ENCODE results near the gene SPRED1.

The SPRED1 gene

GRCh38 chr15:38225381-38225780 is 27.3 kb upstream of the SPRED1 start:
- no peak overlapping the region for H2AFZ ChIP-seq (ENCODE audit: low read length)
- H4K20me1 ChIP-seq (ENCODE audit: insufficient read depth, low read length, poor library complexity, severe bottlenecking): no peaks in the 10 kb centered on the region
- no peaks in the 10 kb centered on the region for H3K4me1 ChIP-seq (ENCODE audit: insufficient read depth, low read length, poor library complexity, severe bottlenecking)
- H3K9me3 ChIP-seq (ENCODE audit: insufficient read depth, low read depth, low read length): no peaks in the 10 kb centered on the region
- no peak overlapping the region for H3K4me2 ChIP-seq (ENCODE audit: low read depth, low read length, poor library complexity, severe bottlenecking)
- H3K79me2 ChIP-seq (ENCODE audit: insufficient read depth, low read length): no peaks in the 10 kb centered on the region
- H3K9ac ChIP-seq (ENCODE audit: low read depth, low read length, poor library complexity, severe bottlenecking): no peak overlapping the region
- no peaks in the 10 kb centered on the region for H3K36me3 ChIP-seq (ENCODE audit: insufficient read depth, low read length)
- TF ChIP-seq CTCF (conservative IDR thresholded peaks at IDR 0.05; ENCODE audit: low read length) (no peak), EZH2phosphoT487 (IDR thresholded peaks at IDR 0.05; ENCODE audit: borderline replicate concordance) (no peak)
- H3K4me3 ChIP-seq (ENCODE audit: low read length, poor library complexity, severe bottlenecking): no peak overlapping the region
- no peaks in the 10 kb centered on the region for H3F3A ChIP-seq (ENCODE audit: low read depth)
- H3K9me2 ChIP-seq (replicated peaks; ENCODE audit: low read depth, low read length): no peaks in the 10 kb centered on the region
- peaks cover 6% of the 10 kb centered on the region for H3K27me3 ChIP-seq (ENCODE audit: insufficient read depth, low read length, poor library complexity, severe bottlenecking)

GRCh38 chr15:38226608-38227266 is 25.9 kb upstream of the SPRED1 start:
- H4K20me1 ChIP-seq (ENCODE audit: insufficient read depth, low read length, poor library complexity, severe bottlenecking): no peaks in the 10 kb centered on the region
- H3K36me3 ChIP-seq (ENCODE audit: insufficient read depth, low read length): no peaks in the 10 kb centered on the region
- no peaks in the 10 kb centered on the region for H3K4me1 ChIP-seq (ENCODE audit: insufficient read depth, low read length, poor library complexity, severe bottlenecking)
- H3K9ac ChIP-seq (ENCODE audit: low read depth, low read length, poor library complexity, severe bottlenecking): no peak overlapping the region
- H3K79me2 ChIP-seq (ENCODE audit: insufficient read depth, low read length): no peaks in the 10 kb centered on the region
- H3K9me2 ChIP-seq (replicated peaks; ENCODE audit: low read depth, low read length): no peaks in the 10 kb centered on the region
- H3K27me3 ChIP-seq (ENCODE audit: insufficient read depth, low read length, poor library complexity, severe bottlenecking): no peaks in the 10 kb centered on the region
- H3F3A ChIP-seq (ENCODE audit: low read depth): no peaks in the 10 kb centered on the region
- TF ChIP-seq EZH2phosphoT487 (IDR thresholded peaks at IDR 0.05; ENCODE audit: borderline replicate concordance): no peak
- TF ChIP-seq CTCF (conservative IDR thresholded peaks at IDR 0.05; ENCODE audit: low read length): no peak
- no peaks in the 10 kb centered on the region for H3K9me3 ChIP-seq (ENCODE audit: insufficient read depth, low read depth, low read length)
- H3K4me3 ChIP-seq (ENCODE audit: low read length, poor library complexity, severe bottlenecking): no peak overlapping the region
- H3K4me2 ChIP-seq (ENCODE audit: low read depth, low read length, poor library complexity, severe bottlenecking): no peak overlapping the region
- no peak overlapping the region for H2AFZ ChIP-seq (ENCODE audit: low read length)

GRCh38 chr15:38227941-38228340 is 24.7 kb upstream of the SPRED1 start:
- H4K20me1 ChIP-seq (ENCODE audit: insufficient read depth, low read length, poor library complexity, severe bottlenecking): no peaks in the 10 kb centered on the region
- no peaks in the 10 kb centered on the region for H3K27me3 ChIP-seq (ENCODE audit: insufficient read depth, low read length, poor library complexity, severe bottlenecking)
- H3K9me2 ChIP-seq (replicated peaks; ENCODE audit: low read depth, low read length): no peaks in the 10 kb centered on the region

More at GRCh38 chr15:38227941-38228340, 24.7 kb upstream of the SPRED1 start:
- no peak for TF ChIP-seq CTCF (conservative IDR thresholded peaks at IDR 0.05; ENCODE audit: low read length)
- no peak for TF ChIP-seq EZH2phosphoT487 (IDR thresholded peaks at IDR 0.05; ENCODE audit: borderline replicate concordance)
- H3K36me3 ChIP-seq (ENCODE audit: insufficient read depth, low read length): no peaks in the 10 kb centered on the region
- H3K4me3 ChIP-seq (ENCODE audit: low read length, poor library complexity, severe bottlenecking): no peak overlapping the region
- no peak overlapping the region for H2AFZ ChIP-seq (ENCODE audit: low read length)
- H3K9me3 ChIP-seq (ENCODE audit: insufficient read depth, low read depth, low read length): no peaks in the 10 kb centered on the region
- H3K4me1 ChIP-seq (ENCODE audit: insufficient read depth, low read length, poor library complexity, severe bottlenecking): no peaks in the 10 kb centered on the region
- no peak overlapping the region for H3K9ac ChIP-seq (ENCODE audit: low read depth, low read length, poor library complexity, severe bottlenecking)
- H3F3A ChIP-seq (ENCODE audit: low read depth): no peaks in the 10 kb centered on the region
- no peaks in the 10 kb centered on the region for H3K79me2 ChIP-seq (ENCODE audit: insufficient read depth, low read length)
- H3K4me2 ChIP-seq (ENCODE audit: low read depth, low read length, poor library complexity, severe bottlenecking): no peak overlapping the region
